Measurements from ENCODE around the gene CT45A8. TPM values are rescaled to one million over a fixed set of nuclear protein-coding genes. Genes with fewer than 3 reads are reported as not detected.

Gene CT45A8, protein sequence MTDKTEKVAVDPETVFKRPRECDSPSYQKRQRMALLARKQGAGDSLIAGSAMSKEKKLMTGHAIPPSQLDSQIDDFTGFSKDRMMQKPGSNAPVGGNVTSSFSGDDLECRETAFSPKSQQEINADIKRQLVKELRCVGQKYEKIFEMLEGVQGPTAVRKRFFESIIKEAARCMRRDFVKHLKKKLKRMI
- not detected in 2 replicates for total RNA-seq

GRCh38 chrX:135854438-135854837 lies at the start of gene CT45A8:
TSS of gene CT45A8 (minus strand) at chrX:135854538. CDS start at chrX:135850783, 3,755 bp downstream.

GRCh38 chrX:135893294-135893817 lies 39.0 kb upstream of the CT45A8 start, which contains the start of the genes CT45A10 and SAGE1:
TSS of gene CT45A10 (minus strand) at chrX:135893444. CDS start at chrX:135885344, 8,100 bp downstream.
TSS of gene SAGE1 (plus strand) at chrX:135893716. CDS start at chrX:135896243, 2,527 bp downstream.

DNA sequence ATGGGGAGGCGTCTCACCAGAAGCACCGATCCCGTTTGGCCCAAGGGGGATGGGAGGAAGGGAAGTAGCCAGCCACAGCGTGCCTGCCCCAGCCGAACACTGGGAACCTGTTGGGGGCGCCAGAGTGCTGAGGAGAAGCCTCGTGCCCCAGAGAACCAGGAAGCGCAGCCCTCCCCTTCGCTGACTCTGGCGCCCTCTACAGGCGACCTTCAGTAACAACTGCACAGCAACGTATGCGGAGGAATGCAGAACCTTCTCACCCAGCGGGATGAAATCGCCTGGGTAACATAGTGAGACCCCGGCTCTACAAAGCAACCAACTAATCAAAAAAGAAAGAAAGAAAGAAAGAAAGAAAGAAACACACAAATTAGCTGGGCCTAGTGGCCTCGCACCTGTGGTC lies 17.4 kb upstream of the CT45A8 start, which contains the start of gene CT45A9:
CT45A9 (minus strand) TSS at position 101 of the 400 bp plus-strand sequence. CDS start 3,751 bp downstream, outside the sequence.

GRCh38 chrX:135837180-135837579 lies 17.2 kb downstream of the CT45A8 start, which contains the start of gene CT45A7:
TSS of gene CT45A7 (minus strand) at chrX:135837280. CDS start at chrX:135833533, 3,747 bp downstream.

DNA sequence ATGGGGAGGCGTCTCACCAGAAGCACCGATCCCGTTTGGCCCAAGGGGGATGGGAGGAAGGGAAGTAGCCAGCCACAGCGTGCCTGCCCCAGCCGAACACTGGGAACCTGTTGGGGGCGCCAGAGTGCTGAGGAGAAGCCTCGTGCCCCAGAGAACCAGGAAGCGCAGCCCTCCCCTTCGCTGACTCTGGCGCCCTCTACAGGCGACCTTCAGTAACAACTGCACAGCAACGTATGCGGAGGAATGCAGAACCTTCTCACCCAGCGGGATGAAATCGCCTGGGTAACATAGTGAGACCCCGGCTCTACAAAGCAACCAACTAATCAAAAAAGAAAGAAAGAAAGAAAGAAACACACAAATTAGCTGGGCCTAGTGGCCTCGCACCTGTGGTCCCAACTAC lies 34.4 kb downstream of the CT45A8 start, which contains the start of gene CT45A2:
CT45A2 (minus strand) TSS at position 101 of the 400 bp plus-strand sequence. CDS start 3,747 bp downstream, outside the sequence.

GRCh38 chrX:135802687-135803086 lies 51.7 kb downstream of the CT45A8 start, which contains the start of gene CT45A6:
TSS of gene CT45A6 (minus strand) at chrX:135802787. CDS start at chrX:135798993, 3,794 bp downstream.

Other genes starting within 250 kb of the CT45A8 start
- not detected in 2 replicates for gene CT45A1, start 140.9 kb downstream of the CT45A8 start, total RNA-seq
- gene CT45A3, start 86.3 kb downstream of the CT45A8 start, total RNA-seq: not detected in 2 replicates
- not detected in 2 replicates for gene CT45A5, start 69.0 kb downstream of the CT45A8 start, total RNA-seq
- gene CT45A6, start 51.8 kb downstream of the CT45A8 start, total RNA-seq: not detected in 2 replicates
- gene CT45A2, start 34.5 kb downstream of the CT45A8 start, total RNA-seq: not detected in 2 replicates
- not detected in 2 replicates for gene CT45A7, start 17.3 kb downstream of the CT45A8 start, total RNA-seq
- gene CT45A9, start 17.3 kb upstream of the CT45A8 start, total RNA-seq: not detected in 2 replicates
- not detected in 2 replicates for gene CT45A10, start 38.9 kb upstream of the CT45A8 start, total RNA-seq
- not detected in 2 replicates for gene SAGE1, start 39.2 kb upstream of the CT45A8 start, total RNA-seq
- 12.3 and 13.9 TPM in 2 replicates for gene MMGT1, start 119.5 kb upstream of the CT45A8 start, total RNA-seq
- gene SLC9A6, start 130.9 kb upstream of the CT45A8 start, total RNA-seq: 5.5 and 6.7 TPM in 2 replicates